ENCODE results near the gene PCSK6.

- TF ChIP-seq POLR2AphosphoS5 (IDR thresholded peaks at IDR 0.05) (no peak), CTCF (IDR thresholded peaks at IDR 0.05) (no peak), POLR2A (IDR thresholded peaks at IDR 0.05) (no peak)
Observed at GRCh38 chr15:101410612-101411011, 78.9 kb downstream of the PCSK6 start.
